NCI-H1436 treated with DMSO at 0.1 percent for 48 hours (cell line): ENCODE measurements around the gene AUTS2.
"Not testable (repeated sequence)": the region's sequence is repeated elsewhere in the genome, so short reads cannot be mapped to it uniquely, and the experiment has no call there.

Experiments
- DNase-seq: peaks from one replicate; lab custom pipeline; 2025; lab: John Stamatoyannopoulos, UW

The AUTS2 gene

DNA sequence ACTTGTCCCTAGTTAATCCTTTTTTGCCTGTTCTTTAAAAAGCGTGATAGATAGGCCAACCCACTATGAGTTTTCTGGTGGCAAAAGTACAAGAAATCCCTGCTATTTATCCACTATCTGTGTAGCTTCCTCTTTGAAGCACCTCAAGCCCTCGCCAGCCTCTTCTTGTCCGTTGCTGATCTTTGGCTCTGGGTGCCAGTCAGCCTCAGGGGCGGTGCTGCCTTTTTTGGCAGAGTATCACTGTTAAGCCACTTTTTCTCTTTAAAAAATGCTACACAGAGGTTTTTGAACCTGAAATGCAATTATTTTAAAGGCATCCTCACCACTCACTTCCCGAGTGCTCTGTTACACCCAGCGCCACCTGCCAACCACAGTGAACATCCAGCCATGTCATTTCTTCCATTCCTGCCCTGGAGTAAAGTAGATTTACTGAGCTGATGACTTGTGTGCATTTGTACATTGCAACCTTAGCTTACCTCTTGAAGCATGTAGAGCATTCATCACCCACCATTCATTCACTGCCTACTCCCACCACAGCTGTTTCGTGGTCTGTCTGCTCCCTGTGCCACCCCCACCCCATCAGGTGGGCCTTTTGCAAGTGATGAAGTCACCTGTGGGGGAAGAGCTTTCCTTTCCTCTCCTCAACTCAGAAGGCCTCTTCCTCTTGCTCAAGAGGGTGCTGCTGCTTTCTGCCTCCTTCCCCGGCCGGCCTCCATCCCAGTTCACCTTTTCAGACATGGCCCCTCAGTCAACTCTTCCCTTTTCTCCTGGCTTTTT lies 1119.5 kb downstream of the AUTS2 start:
- no peak for DNase-seq

DNA sequence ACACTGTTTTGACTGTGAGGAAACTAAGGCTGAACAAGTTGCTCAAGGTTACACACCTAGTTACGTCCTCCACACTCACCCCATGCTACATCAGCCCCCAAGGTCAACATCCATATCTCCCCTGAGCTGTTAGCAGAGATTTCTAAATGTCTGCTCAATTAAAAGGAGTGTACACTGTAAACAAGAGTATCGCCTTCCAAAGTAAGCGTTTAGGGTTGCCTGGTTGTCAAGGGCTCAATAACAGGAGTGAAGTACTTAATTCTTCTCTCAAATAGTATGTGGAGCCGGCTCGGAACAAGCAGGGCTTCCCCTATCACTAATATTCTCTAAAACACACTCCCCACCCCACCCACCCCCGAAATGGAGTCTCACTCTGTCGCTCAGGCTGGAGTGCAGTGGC lies 1120.8 kb downstream of the AUTS2 start:
- DNase-seq = peak; percentile 45

DNA sequence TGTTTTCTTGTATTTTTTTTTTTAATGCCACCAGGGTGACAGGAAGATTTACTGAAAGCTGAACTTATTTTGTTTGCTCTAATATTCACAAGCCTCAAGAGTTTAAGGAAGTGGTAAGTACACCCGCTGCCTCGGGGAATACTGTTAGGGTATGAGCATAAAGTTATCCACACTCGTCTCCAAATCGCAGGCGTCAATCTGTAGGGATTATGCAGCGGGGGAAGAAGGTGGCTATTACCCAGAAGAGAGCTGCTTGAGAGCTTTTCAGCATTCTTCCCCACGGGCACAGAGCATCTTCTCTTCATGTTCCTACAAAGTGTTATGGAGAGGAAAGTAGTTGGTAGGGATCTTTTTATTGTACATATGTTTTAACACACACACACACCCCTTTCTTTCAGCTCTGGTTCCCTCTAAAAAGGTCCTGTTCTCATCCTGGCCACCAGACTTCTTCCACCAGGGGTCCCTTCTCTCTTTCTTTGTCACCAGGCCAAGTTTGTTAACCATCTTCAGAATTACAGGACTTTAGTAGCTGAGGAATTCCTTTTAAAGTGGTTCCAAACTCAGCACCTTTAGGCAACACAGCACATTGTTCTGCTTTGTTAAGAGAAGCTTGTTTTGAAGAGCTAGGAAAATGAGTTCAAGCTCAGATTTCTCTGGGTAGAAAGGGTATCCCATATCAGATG lies 1122.1 kb downstream of the AUTS2 start:
- no peak for DNase-seq

DNA sequence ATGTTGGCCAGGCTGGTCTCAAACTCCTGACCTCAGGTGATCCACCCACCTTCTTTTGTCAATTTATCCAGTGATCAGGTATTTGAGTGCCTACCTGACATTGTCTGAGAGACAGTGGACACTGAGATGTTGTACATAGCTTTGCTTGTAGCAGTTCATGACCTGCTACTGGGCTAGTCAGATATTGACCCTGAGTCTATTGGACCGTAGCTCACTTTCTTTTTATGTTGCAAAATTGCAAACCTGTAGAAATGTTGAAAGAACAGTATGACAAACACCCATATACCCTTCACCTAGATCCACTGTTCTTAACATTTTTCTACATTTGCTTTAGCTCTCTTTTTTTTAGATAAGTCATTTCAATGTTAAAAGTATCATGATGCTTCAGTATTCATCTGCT lies 1123.2 kb downstream of the AUTS2 start:
- no peak for DNase-seq

DNA sequence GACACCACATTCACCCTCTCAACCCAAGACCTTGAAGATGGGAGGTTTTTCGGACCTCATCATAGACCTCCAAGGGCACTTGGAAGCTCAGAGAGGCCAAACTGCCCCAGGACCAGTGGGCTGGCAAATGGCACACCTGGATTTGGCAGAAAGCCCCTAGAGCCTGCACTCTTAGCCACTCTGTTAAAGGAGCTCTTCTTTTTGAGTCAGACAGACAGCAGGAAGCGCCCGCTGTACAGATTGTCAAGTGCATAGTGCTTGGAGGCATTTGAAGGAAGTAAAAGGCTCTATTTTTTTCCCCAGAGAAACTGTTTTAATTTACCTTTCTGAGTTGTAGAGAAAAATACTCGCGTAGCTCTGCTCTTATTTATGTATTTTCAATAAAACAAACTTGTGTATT lies 1125.1 kb downstream of the AUTS2 start:
- no peak for DNase-seq

DNA sequence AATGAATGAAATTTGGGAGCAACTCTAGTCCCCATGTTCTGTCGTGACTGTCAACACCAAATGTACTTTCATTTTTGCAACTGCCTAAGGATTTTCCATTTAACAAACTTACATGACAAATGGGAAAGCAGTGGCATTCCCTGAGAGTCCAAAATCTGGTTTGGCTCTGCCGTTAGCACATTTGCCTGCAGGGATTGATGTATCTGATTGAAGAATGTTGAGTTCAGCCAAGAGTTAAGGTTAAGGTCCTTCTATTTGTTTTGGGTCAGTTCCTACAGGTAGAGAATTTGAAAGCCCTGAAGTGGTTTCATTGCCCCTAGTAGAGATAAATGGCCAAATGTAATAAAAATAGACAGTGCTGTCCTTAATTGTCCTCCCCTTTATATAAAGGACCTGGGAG lies 1127.2 kb downstream of the AUTS2 start:
- no peak for DNase-seq

DNA sequence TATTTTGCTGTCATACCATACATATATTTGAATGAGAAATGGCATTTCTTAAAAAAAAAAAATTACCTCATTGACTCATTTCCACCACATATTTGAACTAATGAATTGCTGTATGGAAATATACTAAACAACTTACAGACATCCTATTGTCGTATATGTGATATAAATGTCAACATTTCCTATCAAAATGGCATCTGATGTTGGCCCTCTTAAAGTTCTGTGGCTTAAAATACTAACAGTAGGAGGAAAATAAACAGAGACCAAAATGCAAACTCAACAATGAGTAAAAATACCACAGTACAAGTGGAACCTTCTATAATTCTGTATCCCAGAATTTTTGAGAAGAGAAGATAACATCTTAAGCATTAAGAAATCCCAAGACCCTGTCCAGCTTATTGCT lies 1128.0 kb downstream of the AUTS2 start:
- no peak for DNase-seq

DNA sequence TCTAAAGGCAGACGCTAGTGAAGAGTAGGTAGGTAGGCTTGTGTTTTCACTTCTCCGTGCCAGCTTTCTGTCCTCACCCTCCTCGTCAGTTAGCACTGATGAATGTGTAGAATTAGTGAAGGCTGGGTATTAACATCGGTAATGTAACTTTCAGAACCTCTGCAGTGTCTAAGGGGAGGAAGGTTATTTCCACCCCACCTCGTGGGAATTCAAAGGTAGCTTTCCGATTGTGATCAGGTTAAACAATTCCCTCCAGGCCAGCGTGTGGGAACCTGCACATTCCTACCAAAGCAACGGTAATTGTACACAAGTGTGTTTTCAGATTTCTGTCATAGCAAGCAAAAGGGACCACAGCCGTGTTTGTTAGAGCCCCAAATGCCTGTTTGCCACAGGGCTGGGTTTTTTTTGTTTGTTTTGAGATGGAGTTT lies 1128.7 kb downstream of the AUTS2 start:
- no peak for DNase-seq

DNA sequence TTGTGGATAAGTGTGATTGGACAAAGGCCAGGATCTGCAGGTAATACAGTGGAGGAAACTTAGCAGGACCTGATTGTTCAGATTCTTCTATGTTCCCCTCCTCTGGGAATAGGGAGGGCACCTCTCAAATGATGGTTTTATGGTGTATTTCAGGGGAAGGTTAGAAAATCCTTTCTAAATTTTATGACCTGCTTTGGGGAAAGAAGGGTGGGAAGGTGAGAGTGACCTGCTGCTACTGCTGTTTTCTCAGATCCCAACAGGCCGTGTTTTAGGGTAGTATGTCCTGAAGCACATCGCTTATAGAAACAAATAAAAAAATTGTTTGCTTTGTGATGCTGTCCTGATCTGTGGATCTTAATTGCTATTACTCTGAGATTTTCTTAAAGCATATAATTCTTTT lies 1129.6 kb downstream of the AUTS2 start:
- DNase-seq = no peak

DNA sequence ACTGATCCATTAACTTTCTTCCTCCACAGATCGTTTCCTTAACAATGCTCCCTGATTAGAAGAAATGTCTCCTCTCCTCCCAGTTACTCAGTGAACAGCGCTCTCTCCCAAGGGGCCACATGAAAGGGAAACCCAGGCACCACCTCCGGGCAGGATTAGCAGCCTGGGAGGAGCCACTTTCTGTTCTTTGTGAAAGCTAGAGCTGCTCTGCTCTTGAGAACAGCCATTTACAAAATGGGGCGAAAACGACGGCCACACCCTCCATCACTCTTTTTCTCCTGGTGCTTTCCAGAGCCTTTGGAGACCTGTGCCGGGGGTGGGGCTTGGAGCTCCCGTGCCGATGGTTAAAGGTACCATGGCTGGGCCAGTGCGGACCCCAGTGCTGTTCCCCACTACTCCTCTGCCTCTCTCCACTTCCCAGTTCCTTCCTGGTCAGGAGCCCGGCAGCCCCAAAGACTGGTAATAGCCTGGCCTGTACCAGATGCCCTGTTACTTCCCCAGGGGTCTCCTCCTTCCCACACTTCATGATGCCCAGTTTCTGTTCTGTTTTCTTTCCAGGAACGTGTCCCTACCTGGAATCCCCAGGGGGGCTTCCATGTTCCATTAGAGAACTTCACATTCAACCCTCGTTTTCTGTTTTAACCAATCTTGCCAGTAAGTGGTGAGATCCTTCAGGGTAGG lies 1130.7 kb downstream of the AUTS2 start:
- peak; percentile 68 for DNase-seq

DNA sequence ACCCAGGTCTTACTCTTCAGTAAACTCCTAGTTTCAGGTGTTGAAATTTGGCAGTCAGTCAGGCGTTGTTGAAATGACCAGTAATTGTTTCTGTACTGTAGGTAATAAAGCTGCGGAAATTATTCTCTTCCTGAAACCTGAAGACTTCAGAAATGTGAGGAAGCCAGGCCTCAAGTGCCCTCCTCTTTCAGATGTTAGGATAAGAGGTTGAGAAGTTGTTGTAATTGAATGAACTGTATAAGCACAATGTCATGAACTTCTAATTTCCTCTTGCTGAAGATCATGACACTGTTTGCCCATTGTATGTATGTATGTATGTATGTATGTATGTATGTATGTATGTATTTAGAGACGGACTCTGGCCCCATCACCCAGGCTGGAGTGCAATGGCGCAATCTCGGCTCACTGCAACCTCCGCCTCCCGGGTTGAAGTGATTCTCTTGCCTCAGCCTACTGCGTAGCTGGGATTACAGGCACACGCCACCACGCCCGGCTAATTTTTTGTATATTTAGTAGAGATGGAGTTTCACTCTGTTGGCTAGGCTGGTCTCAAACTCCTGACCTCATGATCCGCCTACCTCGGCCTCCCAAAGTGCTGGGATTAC lies 1131.4 kb downstream of the AUTS2 start:
- not testable (repeated sequence) for DNase-seq

DNA sequence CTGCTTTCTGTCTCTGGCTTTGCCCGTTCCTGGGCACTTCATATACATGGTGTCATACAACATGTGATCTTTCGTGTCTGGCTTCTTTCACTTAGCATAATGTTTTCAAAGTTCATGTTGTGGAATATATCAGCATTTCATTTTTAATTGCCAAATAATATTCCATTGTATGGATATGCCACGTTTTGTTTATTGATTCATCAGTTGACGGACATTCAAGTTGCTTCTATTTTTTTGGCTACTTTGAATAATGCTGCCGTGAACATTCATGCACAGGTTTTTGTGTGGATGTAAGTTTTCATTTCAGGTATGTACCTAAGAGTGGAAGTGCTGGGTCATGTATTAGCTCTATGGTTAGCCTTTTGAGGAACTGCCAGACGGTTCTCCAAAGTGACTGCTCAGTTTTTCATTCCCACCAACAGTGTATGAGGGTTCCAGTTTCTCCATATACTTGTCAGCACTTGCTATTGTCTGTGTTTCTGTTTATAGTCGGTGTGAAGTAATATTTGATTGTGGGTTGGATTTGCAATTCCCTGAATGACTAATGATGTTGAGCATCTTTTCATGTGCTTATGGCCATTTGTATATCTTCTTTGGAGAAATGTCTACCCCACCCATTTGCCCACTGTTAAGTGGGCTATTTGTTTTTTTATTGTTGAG lies 1132.3 kb downstream of the AUTS2 start:
- DNase-seq = no peak

DNA sequence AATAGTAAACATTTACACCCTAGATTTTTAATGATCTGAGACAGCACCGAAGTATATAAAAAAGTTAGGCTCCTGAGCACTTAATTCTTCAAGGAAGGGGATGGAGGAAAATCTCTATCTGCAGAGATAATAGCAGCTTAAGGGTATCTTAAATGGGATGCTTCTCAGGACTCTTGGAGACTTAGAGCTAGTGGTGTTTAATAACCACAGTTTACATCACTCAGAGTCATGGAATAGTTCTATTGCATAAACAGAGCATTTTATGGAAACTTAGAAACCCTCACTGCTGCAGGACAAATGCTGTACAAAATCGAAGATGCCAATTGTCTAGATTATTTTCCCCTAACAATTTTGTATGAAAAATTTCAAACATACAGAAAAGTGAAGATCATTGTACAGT lies 1134.8 kb downstream of the AUTS2 start:
- DNase-seq = no peak

DNA sequence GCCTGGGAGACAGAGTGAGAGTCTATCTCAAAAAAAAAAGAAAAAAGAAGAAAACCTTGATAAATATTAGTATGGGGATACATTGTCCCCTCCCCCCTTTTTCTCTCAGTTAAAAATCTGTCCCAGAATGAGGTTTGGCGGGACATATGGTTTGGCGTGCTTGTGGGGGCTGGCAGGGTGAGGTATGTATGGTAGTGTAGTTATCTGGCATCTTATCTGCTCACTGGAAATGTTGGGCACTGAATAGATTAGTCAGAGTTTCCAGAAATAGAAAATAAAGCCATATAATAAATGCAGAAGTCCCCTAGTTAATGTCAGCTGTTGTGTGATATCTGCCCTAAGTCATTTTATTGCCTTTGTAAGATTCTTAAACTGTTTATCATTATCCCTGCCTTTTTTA lies 1136.1 kb downstream of the AUTS2 start:
- no peak for DNase-seq

DNA sequence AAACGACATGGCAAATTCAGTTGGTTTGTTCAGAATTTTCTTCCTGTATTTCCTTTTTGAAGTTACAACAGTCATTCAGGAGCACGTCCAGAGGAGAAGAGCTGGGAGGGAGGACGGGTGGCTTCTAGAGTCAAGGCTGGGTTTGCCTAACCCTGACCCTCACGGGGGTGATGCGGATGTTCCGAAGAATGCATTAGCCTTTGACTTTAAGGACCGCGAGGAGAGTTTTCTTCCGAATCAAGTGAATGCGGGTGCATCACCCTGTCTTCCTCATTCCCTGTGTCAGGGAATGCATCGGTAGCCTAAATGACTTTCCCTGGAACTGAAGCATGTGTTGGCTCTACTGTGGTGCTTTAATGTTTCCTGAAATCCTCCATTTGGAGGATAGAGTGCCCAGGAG lies 1137.0 kb downstream of the AUTS2 start:
- no peak for DNase-seq

DNA sequence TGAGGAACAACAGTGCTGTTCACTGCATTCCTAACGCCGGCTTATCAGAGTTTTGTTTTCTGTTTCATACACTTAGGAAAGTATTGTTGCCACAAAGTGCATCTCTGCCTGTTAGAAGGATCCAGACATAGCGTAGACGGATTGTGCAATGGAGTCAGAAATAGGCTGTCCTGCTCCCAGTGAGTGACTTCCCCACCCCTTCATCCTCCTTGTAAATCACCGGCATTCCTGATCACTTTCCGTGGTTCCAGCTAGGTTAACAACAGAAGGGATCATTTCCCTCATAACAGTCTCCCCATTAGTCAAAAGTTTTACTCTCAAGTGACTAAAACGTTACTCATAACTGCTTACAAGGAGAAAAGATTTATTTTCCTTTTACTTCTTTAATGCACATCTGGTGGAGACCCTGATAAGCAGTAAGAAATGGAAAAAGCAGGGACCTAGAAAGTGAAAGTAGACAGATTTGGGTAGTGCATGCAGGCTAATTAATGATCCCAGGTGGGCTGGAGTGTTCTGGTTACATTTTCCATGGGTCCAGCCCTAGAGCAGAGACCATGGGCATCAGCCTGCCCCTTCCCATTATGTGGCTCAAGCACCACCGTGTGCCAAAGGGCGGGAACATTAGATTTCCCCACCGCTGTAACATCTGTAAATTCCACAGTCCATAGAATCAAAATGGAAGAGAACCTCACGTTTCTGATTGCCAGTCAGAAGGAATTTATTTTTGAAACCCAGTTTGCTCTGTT lies 1138.6 kb downstream of the AUTS2 start:
- no peak for DNase-seq

DNA sequence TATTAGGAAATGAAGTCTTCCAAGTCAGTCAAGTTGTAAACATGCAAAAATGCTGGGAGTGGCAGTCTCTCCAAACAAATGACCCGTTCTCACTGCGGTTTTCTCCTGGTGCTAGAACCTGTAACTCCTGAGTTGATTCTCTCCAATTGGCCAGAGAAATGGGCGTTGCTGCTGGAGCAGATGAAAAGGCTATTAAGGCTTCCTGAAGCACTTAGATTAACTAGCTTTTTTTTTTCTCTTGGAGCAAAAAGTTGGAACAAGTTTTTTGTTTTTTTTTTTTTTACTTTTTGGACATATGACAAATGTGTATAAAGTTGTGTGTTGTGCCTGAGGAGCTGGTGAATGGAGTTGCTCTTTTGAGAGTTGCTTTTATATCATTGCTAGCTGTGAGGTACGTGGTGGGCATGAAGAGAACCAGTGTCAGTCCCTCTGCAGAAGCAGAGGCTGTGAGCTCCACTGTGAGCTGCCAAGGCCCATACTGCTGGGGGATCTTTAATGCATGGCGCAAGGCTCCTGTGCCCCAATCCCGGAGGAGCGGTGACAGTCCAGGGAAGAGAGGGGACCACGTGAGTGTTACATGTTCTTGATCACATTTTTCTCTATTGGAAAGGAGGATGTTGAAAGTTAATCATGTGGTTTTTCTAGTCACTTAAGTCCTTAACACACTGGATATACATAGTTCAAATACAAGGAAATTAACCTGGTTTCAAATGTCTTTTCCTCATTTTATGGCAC lies 1140.0 kb downstream of the AUTS2 start:
- DNase-seq = no peak

DNA sequence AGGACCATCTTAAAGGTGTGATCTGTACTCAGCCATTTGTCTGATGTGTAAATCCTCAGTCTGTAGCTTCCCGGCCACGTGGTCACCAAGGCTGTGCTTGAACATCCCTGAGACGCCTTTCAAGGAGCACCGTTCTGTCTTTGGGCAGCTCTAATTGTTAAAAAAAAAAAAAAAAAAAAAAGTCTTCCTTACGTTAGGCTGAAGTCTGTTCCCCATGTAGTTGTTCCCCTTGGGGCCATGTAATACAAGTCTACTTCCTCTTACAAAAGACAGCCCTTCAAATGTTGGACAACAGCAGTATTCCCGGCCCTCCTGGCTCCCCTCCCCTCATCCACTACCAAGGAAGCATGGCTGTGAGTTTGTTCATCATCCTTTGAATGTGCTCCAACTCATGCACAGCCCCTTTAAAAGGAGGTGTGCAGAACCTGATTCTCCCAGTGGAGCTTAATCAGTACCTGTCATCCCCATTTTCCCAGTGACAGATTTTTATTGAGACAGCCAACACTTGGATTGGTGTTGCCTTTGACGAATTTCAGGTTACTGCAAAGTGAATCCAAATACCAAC lies 1141.5 kb downstream of the AUTS2 start:
- DNase-seq = no peak

DNA sequence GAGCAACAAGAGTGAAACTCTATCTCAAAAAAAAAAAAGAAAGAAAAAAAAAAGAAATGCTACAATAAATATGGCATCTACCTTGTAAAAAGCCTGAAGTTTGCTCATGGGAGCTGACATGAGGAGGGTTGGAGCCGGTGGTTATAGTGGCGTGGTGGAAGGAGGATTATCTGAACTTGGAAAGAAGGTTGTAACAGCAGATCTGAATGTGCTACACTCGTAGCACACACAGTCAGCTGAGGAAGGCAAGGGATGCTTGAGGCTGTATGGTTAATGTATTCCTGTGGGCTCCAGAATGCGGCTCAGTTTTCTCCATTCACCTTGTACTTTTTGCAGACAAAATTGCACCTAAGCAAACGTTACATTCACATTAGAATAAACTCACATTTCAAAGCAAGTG lies 1143.4 kb downstream of the AUTS2 start:
- no peak for DNase-seq

DNA sequence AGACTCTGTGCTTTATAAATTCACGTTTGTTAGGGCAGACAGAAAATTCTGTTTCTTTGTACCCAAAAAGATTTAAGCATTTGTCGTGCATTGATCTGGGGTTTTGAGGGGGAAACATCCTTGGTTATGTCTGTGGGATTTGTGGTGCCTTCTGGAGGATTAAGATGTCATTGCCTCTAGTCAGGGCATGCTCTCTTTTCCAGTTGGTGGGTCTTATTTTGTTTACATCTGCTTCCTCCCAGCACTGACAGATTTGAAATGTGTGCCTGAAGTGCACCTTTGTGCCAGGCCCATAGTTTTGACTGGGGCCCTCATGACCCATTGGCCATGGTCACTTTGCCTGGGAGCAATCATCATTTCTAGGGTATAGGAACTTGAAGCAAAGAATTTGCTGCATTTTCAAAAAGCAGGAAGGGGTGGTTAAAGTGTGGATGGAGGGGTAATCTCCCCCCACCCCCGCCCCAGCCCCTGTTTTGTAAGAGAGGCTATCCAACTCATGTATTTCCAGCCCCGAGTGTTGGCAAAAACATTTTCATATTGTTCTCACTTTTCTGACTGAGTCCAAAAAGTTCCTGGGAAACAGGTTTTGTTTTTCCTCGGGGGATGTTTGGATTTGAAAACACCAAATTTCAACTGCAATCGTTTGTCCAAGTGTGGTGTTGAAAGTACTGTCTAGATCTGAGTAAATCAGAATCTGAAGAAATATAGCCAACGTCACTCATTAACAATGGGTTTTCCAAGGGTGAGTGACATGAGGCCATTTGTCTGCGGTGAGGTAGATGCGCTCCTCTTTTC lies 1145.5 kb downstream of the AUTS2 start:
- no peak for DNase-seq
